ENCODE data around the gene RBM28.

GRCh38 chr7:128275681-128276080, 68.0 kb downstream of the RBM28 start:
- TF ChIP-seq POLR2A (IDR thresholded peaks at IDR 0.05): no peak
- TF ChIP-seq POLR2AphosphoS5 (IDR thresholded peaks at IDR 0.05): no peak

Measured in transverse colon (tissue), 3 donors.